DOHH2 (cell line): ENCODE results near the gene PHC2.

Experiments
- H3F3A ChIP-seq: fragments of 200-600 bp; sonication (generic), shearing (Covaris generic); 2 replicates; pipeline ENCODE4 v1.6.0; 2016; ENCODE audit warnings: antibody characterized with exemption, mild to moderate bottlenecking; ENCODE audit not compliant: control insufficient read depth, insufficient read depth
- H3K27ac ChIP-seq: fragments of 200-600 bp; sonication (generic); 2 replicates; pipeline ENCODE4 v1.5.1; 2014; ENCODE audit warnings: low read depth, mild to moderate bottlenecking, low read length, moderate library complexity
- H3K27me3 ChIP-seq: fragments of 200-600 bp; sonication (generic); 2 replicates; pipeline ENCODE4 v1.6.1; 2014; ENCODE audit warnings: mild to moderate bottlenecking, low read length, mixed read lengths; ENCODE audit not compliant: control insufficient read depth
- H3K36me3 ChIP-seq: fragments of 200-600 bp; sonication (generic); 2 replicates; pipeline ENCODE4 v1.6.1; 2014; ENCODE audit warnings: mild to moderate bottlenecking, low read length, moderate library complexity, mixed read lengths; ENCODE audit not compliant: control insufficient read depth
- H3K4me1 ChIP-seq: fragments of 200-600 bp; sonication (generic); 2 replicates; pipeline ENCODE4 v1.6.1; 2014; ENCODE audit warnings: mild to moderate bottlenecking, low read length, mixed read lengths; ENCODE audit not compliant: control insufficient read depth
- H3K4me2 ChIP-seq: fragments of 200-600 bp; sonication (generic); 2 replicates; pipeline ENCODE4 v1.6.0; 2014; ENCODE audit warnings: mild to moderate bottlenecking, low read length, moderate library complexity
- H3K4me3 ChIP-seq: fragments of 200-600 bp; sonication (generic); 2 replicates; pipeline ENCODE4 v1.5.1; 2014; ENCODE audit warnings: mild to moderate bottlenecking, low read length, mixed read lengths
- H3K79me2 ChIP-seq: fragments of 200-600 bp; sonication (generic); 2 replicates; pipeline ENCODE4 v1.6.1; 2014; ENCODE audit warnings: mild to moderate bottlenecking, low read length, mixed read lengths; ENCODE audit not compliant: control insufficient read depth
- H3K9me2 ChIP-seq: fragments of 200-600 bp; sonication (generic); replicated peaks from 2 replicates; pipeline ENCODE4 v1.6.1; 2014; ENCODE audit warnings: mild to moderate bottlenecking, low read length, mixed read lengths; ENCODE audit not compliant: control insufficient read depth
- H3K9me3 ChIP-seq: fragments of 200-600 bp; sonication (generic); 2 replicates; pipeline ENCODE4 v1.6.1; 2014; ENCODE audit warnings: antibody characterized with exemption, low read length, mixed read lengths; ENCODE audit not compliant: control insufficient read depth, insufficient read depth
- H4K20me1 ChIP-seq: fragments of 200-600 bp; sonication (generic); 2 replicates; pipeline ENCODE4 v1.6.0; 2014; ENCODE audit warnings: low read depth, mild to moderate bottlenecking, antibody characterized with exemption, low read length, moderate library complexity; ENCODE audit not compliant: control insufficient read depth, insufficient read depth
- CTCF ChIP-seq: fragments of 200-600 bp; sonication (generic); IDR thresholded peaks from one replicate; pipeline ENCODE4 v1.5.1; 2014; ENCODE audit warnings: antibody characterized with exemption, mild to moderate bottlenecking, low read depth, low read length; ENCODE audit not compliant: poor library complexity, severe bottlenecking
- EZH2phosphoT487 ChIP-seq: fragments of 200-600 bp; sonication (generic); IDR thresholded peaks from 2 replicates; pipeline ENCODE4 v1.6.1; 2017; ENCODE audit warnings: borderline replicate concordance, mild to moderate bottlenecking, antibody characterized with exemption, low read length, moderate library complexity, mixed read lengths

PHC2 gene

GRCh38 chr1:33338440-33339211 is 92.3 kb downstream of the PHC2 start:
- no peak overlapping the region for H3K4me3 ChIP-seq
- no peaks in the 10 kb centered on the region for H3K9me2 ChIP-seq
- peaks cover 49% of the 10 kb centered on the region for H3K36me3 ChIP-seq
- H3K4me1 ChIP-seq = peaks cover 47% of the 10 kb centered on the region
- TF ChIP-seq EZH2phosphoT487 = no peak
- no peak for TF ChIP-seq CTCF
- H3K79me2 ChIP-seq = peaks cover 95% of the 10 kb centered on the region
- peaks cover 36% of the 10 kb centered on the region for H4K20me1 ChIP-seq
- no peaks in the 10 kb centered on the region for H3F3A ChIP-seq
- no peaks in the 10 kb centered on the region for H3K27me3 ChIP-seq
- no peak overlapping the region for H3K4me2 ChIP-seq
- no peaks in the 10 kb centered on the region for H3K9me3 ChIP-seq
- H3K27ac ChIP-seq = no peak overlapping the region

- Histone ChIP-seq H3K4me3 (no peak overlapping the region), H3K27me3 (no peaks in the 10 kb centered on the region), H3K4me1 (peaks cover 41% of the 10 kb centered on the region), H3K27ac (no peak overlapping the region), H3K9me3 (no peaks in the 10 kb centered on the region), H3K36me3 (peaks cover 52% of the 10 kb centered on the region), H4K20me1 (peaks cover 40% of the 10 kb centered on the region), H3K4me2 (no peak overlapping the region), H3K9me2 (no peaks in the 10 kb centered on the region), H3F3A (no peaks in the 10 kb centered on the region), H3K79me2 (peaks cover 95% of the 10 kb centered on the region)
- TF ChIP-seq CTCF (no peak), EZH2phosphoT487 (no peak)
Observed at GRCh38 chr1:33338048-33338439, 92.9 kb downstream of the PHC2 start.

GRCh38 chr1:33337441-33337840 is 93.5 kb downstream of the PHC2 start:
- H3K79me2 ChIP-seq = peaks cover 89% of the 10 kb centered on the region
- H4K20me1 ChIP-seq = peaks cover 35% of the 10 kb centered on the region
- peaks cover 51% of the 10 kb centered on the region for H3K36me3 ChIP-seq
- no peaks in the 10 kb centered on the region for H3K9me3 ChIP-seq
- no peaks in the 10 kb centered on the region for H3F3A ChIP-seq
- H3K9me2 ChIP-seq = no peaks in the 10 kb centered on the region
- no peaks in the 10 kb centered on the region for H3K27me3 ChIP-seq
- H3K4me3 ChIP-seq = no peak overlapping the region
- H3K4me1 ChIP-seq = peaks cover 35% of the 10 kb centered on the region
- H3K27ac ChIP-seq = no peak overlapping the region
- no peak overlapping the region for H3K4me2 ChIP-seq
- TF ChIP-seq EZH2phosphoT487 = no peak

- no peak overlapping the region for H3K4me3 ChIP-seq
- H3K36me3 ChIP-seq = peaks cover 52% of the 10 kb centered on the region
- peaks cover 26% of the 10 kb centered on the region for H3K4me1 ChIP-seq
- H3K27ac ChIP-seq = no peak overlapping the region
- H3K27me3 ChIP-seq = no peaks in the 10 kb centered on the region
- no peaks in the 10 kb centered on the region for H3K9me2 ChIP-seq
- no peak for TF ChIP-seq EZH2phosphoT487
- no peak for TF ChIP-seq CTCF
- no peaks in the 10 kb centered on the region for H3K9me3 ChIP-seq
- peaks cover 29% of the 10 kb centered on the region for H4K20me1 ChIP-seq
- no peaks in the 10 kb centered on the region for H3F3A ChIP-seq
- H3K79me2 ChIP-seq = peaks cover 81% of the 10 kb centered on the region
- no peak overlapping the region for H3K4me2 ChIP-seq
Observed at GRCh38 chr1:33336580-33336979, 94.3 kb downstream of the PHC2 start.
